HepG2 (cell line): ENCODE results near the gene ARHGAP19. TPM values are rescaled to one million over a fixed set of nuclear protein-coding genes. Genes with fewer than 3 reads are reported as not detected.

ENCODE experiments used
- ATAC-seq: fragments of 200-7000 bp; cut with Tn5 transposase; 3 replicates; pipeline ENCODE4 v1.9.1; 2020; ENCODE audit warnings: mild to moderate bottlenecking, moderate library complexity
- BruUV-seq: library from RNA; stranded (reverse); fragments of 400-500 nt; replicated peaks from 2 replicates; lab custom pipeline; 2021; lab: Mats Ljungman, UMichigan
- CTCF ChIA-PET: fragments of 300-600 bp; formaldehyde crosslinking; extraction: SDS; loops from one replicate; lab custom pipeline; 2021; ENCODE audit warnings: low total read pairs, inconsistent platforms, low intra/inter-chr PET ratio; lab: Yijun Ruan, JAX
- POLR2A ChIA-PET: fragments of 350-600 bp; sonication (Branson Sonifier 250); formaldehyde crosslinking; loops from one replicate; lab custom pipeline; 2020; ENCODE audit warnings: antibody characterized with exemption, inconsistent platforms; lab: Yijun Ruan, JAX
- DNase-seq: peaks from one replicate; pipeline ENCODE4 v3.0.0-alpha.2; 2015; ENCODE audit warnings: low spot score
- FAIRE-seq: peaks from 3 replicates; lab custom pipeline; 2011; peaks lifted over from hg19 to GRCh38; lab: Jason Lieb, UNC
- H2AFZ ChIP-seq: one replicate; pipeline ENCODE4 v1.6.1; 2011; ENCODE audit warnings: low read length, inconsistent platforms
- H3K27ac ChIP-seq: fragments of 300-600 bp; 3 replicates; pipeline ENCODE4 v1.8.0; 2011; ENCODE audit warnings: mixed run types, mild to moderate bottlenecking, mixed read lengths, low read length, inconsistent platforms; ENCODE audit not compliant: insufficient read depth; ENCODE audit errors: extremely low read length
- H3K27me3 ChIP-seq, 2 experiments: fragments of 200-600 bp in 1 of 2; 2 replicates in 1 of 2; 3 replicates in 1 of 2; pipeline versions ENCODE4 v1.6.0 to v1.8.0; 2011; ENCODE audit warnings: low read length in 2 of 2, mild to moderate bottlenecking in 2 of 2, moderate library complexity in 2 of 2, inconsistent platforms in 1 of 2; ENCODE audit not compliant: insufficient read depth in 2 of 2, control insufficient read depth in 1 of 2
- H3K36me3 ChIP-seq, 2 experiments: fragments of 200-600 bp in 1 of 2; replicated peaks in 1 of 2; 2 replicates in 1 of 2; 3 replicates in 1 of 2; pipeline versions ENCODE4 v1.5.1 to v1.8.0; 2011; ENCODE audit warnings: low read length in 2 of 2, inconsistent platforms in 1 of 2; ENCODE audit not compliant: insufficient read depth in 2 of 2, control insufficient read depth in 1 of 2
- H3K4me1 ChIP-seq: 2 replicates; pipeline ENCODE4 v1.5.1; 2012; ENCODE audit warnings: low read length, inconsistent platforms; ENCODE audit not compliant: insufficient read depth
- H3K4me2 ChIP-seq: 2 replicates; pipeline ENCODE4 v1.6.0; 2011; ENCODE audit warnings: low read depth, low read length, inconsistent platforms
- H3K4me3 ChIP-seq, 3 experiments: fragments of 200-600 bp in 1 of 3; sonication (generic), shearing (Covaris generic) in 1 of 3; replicated peaks in 1 of 3; 2 replicates each; pipeline ENCODE4 v1.5.1; 2011 to 2016; ENCODE audit warnings: low read length in 3 of 3, inconsistent platforms in 2 of 3, low read depth in 2 of 3, mild to moderate bottlenecking in 2 of 3, control low read depth in 1 of 3, mixed read lengths in 1 of 3; ENCODE audit not compliant: insufficient read depth in 1 of 3
- H3K79me2 ChIP-seq: one replicate; pipeline ENCODE4 v1.6.1; 2011; ENCODE audit warnings: low read length, inconsistent platforms; ENCODE audit not compliant: insufficient read depth
- H3K9ac ChIP-seq: 2 replicates; pipeline ENCODE4 v1.6.0; 2011; ENCODE audit warnings: mild to moderate bottlenecking, low read depth, low read length, inconsistent platforms; ENCODE audit not compliant: insufficient read depth
- H3K9me3 ChIP-seq: 2 replicates; pipeline ENCODE4 v1.5.1; 2012; ENCODE audit warnings: mild to moderate bottlenecking, low read length
- H4K20me1 ChIP-seq: 2 replicates; pipeline ENCODE4 v1.6.0; 2011; ENCODE audit warnings: inconsistent platforms, mild to moderate bottlenecking, low read length, moderate library complexity; ENCODE audit not compliant: insufficient read depth
- HNRNPUL1 ChIP-seq: fragments of 200-400 bp; formaldehyde crosslinking; IDR thresholded peaks from 2 replicates; pipeline ENCODE4 v1.6.1; 2017; ENCODE audit warnings: low read depth, mild to moderate bottlenecking, low read length, moderate library complexity
- HOXA5 ChIP-seq: sonication (generic); formaldehyde crosslinking; IDR thresholded peaks from 2 replicates; pipeline ENCODE4 v1.4.0; 2020; ENCODE audit warnings: missing genetic modification reagents
- LBX2 ChIP-seq: sonication (generic); formaldehyde crosslinking; IDR thresholded peaks from 2 replicates; pipeline ENCODE4 v1.5.0; 2020; ENCODE audit warnings: missing genetic modification reagents, mild to moderate bottlenecking, borderline replicate concordance
- MAZ ChIP-seq, 2 experiments: sonication (generic) in 1 of 2; formaldehyde crosslinking in 1 of 2; IDR thresholded peaks; 2 replicates each; pipeline versions ENCODE4 v1.5.0 to v1.6.1; 2012 to 2020; ENCODE audit warnings: low read depth in 2 of 2, mild to moderate bottlenecking in 2 of 2, borderline replicate concordance in 1 of 2, improper control_type of control experiment in 1 of 2, low read length in 1 of 2, missing genetic modification reagents in 1 of 2, moderate library complexity in 1 of 2
- MIER2 ChIP-seq: IDR thresholded peaks from 2 replicates; pipeline ENCODE4 v1.6.1; 2016; ENCODE audit warnings: missing biosample characterization, missing genetic modification reagents
- PRPF4 ChIP-seq: fragments of 200-400 bp; formaldehyde crosslinking; IDR thresholded peaks from 2 replicates; pipeline ENCODE4 v1.6.1; 2016; ENCODE audit warnings: low read length, low read depth; ENCODE audit not compliant: poor library complexity, severe bottlenecking
- SRF ChIP-seq: IDR thresholded peaks from 2 replicates; pipeline ENCODE4 v1.6.1; 2011; ENCODE audit warnings: mild to moderate bottlenecking, low read depth, low read length, moderate library complexity
- TARDBP ChIP-seq: sonication (generic); formaldehyde crosslinking; IDR thresholded peaks from 2 replicates; pipeline ENCODE4 v1.8.0; 2022; ENCODE audit warnings: mild to moderate bottlenecking, missing genetic modification reagents
- ZBTB14 ChIP-seq: sonication (generic); formaldehyde crosslinking; IDR thresholded peaks from 2 replicates; pipeline ENCODE4 v1.4.0; 2020; ENCODE audit warnings: missing genetic modification reagents
- ZC3H13 ChIP-seq: sonication (generic); formaldehyde crosslinking; IDR thresholded peaks from 2 replicates; pipeline ENCODE4 v1.8.1; 2023; ENCODE audit warnings: mild to moderate bottlenecking, missing genetic modification reagents, moderate library complexity
- ZNF234 ChIP-seq: sonication (generic); formaldehyde crosslinking; conservative IDR thresholded peaks from 2 replicates; pipeline ENCODE4 v1.5.1; 2020; ENCODE audit warnings: mild to moderate bottlenecking, missing genetic modification reagents
- ZNF331 ChIP-seq: sonication (generic); formaldehyde crosslinking; IDR thresholded peaks from 2 replicates; pipeline ENCODE4 v1.4.0; 2020; ENCODE audit warnings: missing genetic modification reagents
- ZNF549 ChIP-seq: sonication (generic); formaldehyde crosslinking; IDR thresholded peaks from 2 replicates; pipeline ENCODE4 v1.5.0; 2020; ENCODE audit warnings: missing genetic modification reagents
- ZNF564 ChIP-seq: sonication (generic); formaldehyde crosslinking; IDR thresholded peaks from 2 replicates; pipeline ENCODE4 v1.8.1; 2023; ENCODE audit warnings: mild to moderate bottlenecking, missing genetic modification reagents
- ZNF567 ChIP-seq: sonication (generic); formaldehyde crosslinking; IDR thresholded peaks from 2 replicates; pipeline ENCODE4 v1.8.1; 2023; ENCODE audit warnings: mild to moderate bottlenecking, missing genetic modification reagents, borderline replicate concordance
- ZNF724P ChIP-seq: sonication (generic); formaldehyde crosslinking; IDR thresholded peaks from 2 replicates; pipeline ENCODE4 v1.8.0; 2022; ENCODE audit warnings: missing genetic modification reagents, borderline replicate concordance
- ZNF780A ChIP-seq: sonication (generic); formaldehyde crosslinking; IDR thresholded peaks from 2 replicates; pipeline ENCODE4 v1.8.0; 2022; ENCODE audit warnings: mild to moderate bottlenecking, missing genetic modification reagents, moderate library complexity
- ZSCAN20 ChIP-seq: sonication (generic); formaldehyde crosslinking; IDR thresholded peaks from 2 replicates; pipeline ENCODE4 v1.4.0; 2020; ENCODE audit warnings: missing genetic modification reagents, mild to moderate bottlenecking, borderline replicate concordance
- ZZZ3 ChIP-seq: sonication (generic); formaldehyde crosslinking; IDR thresholded peaks from 2 replicates; pipeline ENCODE4 v1.4.0; 2020; ENCODE audit warnings: missing genetic modification reagents, mild to moderate bottlenecking, borderline replicate concordance
- WGBS: methylation state at CpG from one replicate; pipeline ENCODE4 v1.1.6; 2017; ENCODE audit warnings: low lambda C conversion rate; 5-methylcytosine and 5-hydroxymethylcytosine counted together
- in situ Hi-C: cut with HindIII; loops from 2 replicates; pipeline ENCODE4 v1.10.0; 2017; ENCODE audit warnings: low pct_unique_long_range_greater_than_20kb; ENCODE audit not compliant: extremely low pct_ligation_motif_present
- intact Hi-C: fragments of 100-400 bp; cut with micrococcal nuclease; formaldehyde crosslinking; loops from one replicate; pipeline ENCODE4 v1.10.0; 2022; ENCODE audit not compliant: unreplicated experiment
- polyA plus RNA-seq, 8 experiments: library from polyadenylated mRNA; depleted of rRNA in 3 of 8; stranded (reverse) in 7 of 8; unstranded in 1 of 8; fragments of >200 nt; fragmentation: Illumina TruSeq in 4 of 8; extraction: Trizol in 4 of 8; gene quantifications; 2 replicates each; pipeline versions ENCODE4 v1.2.1 to v1.2.3, GENCODE V29; 2011 to 2016; ENCODE audit warnings: low read depth in 4 of 8, missing spikeins in 1 of 8, mixed read lengths in 1 of 8; ENCODE audit not compliant: insufficient read depth in 1 of 8
- total RNA-seq, 5 experiments: library from RNA; depleted of rRNA; stranded (reverse); fragments of >200 nt; fragmentation: Illumina TruSeq; extraction: Trizol; gene quantifications; 2 replicates each; pipeline ENCODE4 v1.2.3, GENCODE V29; 2016; ENCODE audit warnings: low read depth in 1 of 5

The ARHGAP19 gene
- total and polyA plus RNA-seq, 2 of the 13 experiments (the other 11 are each of a cell fraction or from before 2014, with no cell fraction given) = 7.6 to 10.0 TPM

GRCh38 chr10:97307441-97307840 is 15.0 kb upstream of the ARHGAP19 start:
- WGBS = 58% methylated on average over 1 of the region's 1 CpG
- no peak overlapping the region for H3K4me3 ChIP-seq
- H3K4me1 ChIP-seq = peaks cover 31% of the 10 kb centered on the region
- H3K9ac ChIP-seq = no peak overlapping the region
- H3K79me2 ChIP-seq = no peaks in the 10 kb centered on the region
- BruUV-seq = no TSS peak
- peak overlapping the region; percentile 16; the same call in 1 of the 2 replicates for H3K4me2 ChIP-seq
- intact Hi-C loops = no loop called here
- no peaks in the 10 kb centered on the region for H4K20me1 ChIP-seq
- no peak overlapping the region for H3K27ac ChIP-seq
- in situ Hi-C loops = no loop called here
- TF ChIP-seq ZSCAN20 (no peak), MIER2 (CRISPR knock-in tag) (no peak), LBX2 (CRISPR knock-in tag) (no peak), ZNF564 (CRISPR knock-in tag) (no peak), TARDBP (CRISPR knock-in tag) (no peak), SRF (no peak), ZNF567 (CRISPR knock-in tag) (no peak), ZNF780A (CRISPR knock-in tag) (no peak), ZC3H13 (CRISPR knock-in tag) (no peak), ZBTB14 (CRISPR knock-in tag) (no peak), ZNF234 (CRISPR knock-in tag) (no peak), ZNF724P (CRISPR knock-in tag) (no peak), HOXA5 (no peak), PRPF4 (no peak), HNRNPUL1 (no peak), MAZ (IDR thresholded peaks at IDR 0.05; ENCODE audit: borderline replicate concordance, low read depth, low read length) (no peak), MAZ (CRISPR knock-in tag; IDR thresholded peaks at IDR 0.05; ENCODE audit: low read depth) (no peak), ZNF549 (CRISPR knock-in tag) (no peak), ZNF331 (CRISPR knock-in tag) (no peak), ZZZ3 (CRISPR knock-in tag) (no peak)
- TF ChIP-seq, all 625 proteins: peak for 0
- Histone ChIP-seq H3K27me3 (no peaks in the 10 kb centered on the region), H3K9me3 (no peaks in the 10 kb centered on the region), H2AFZ (no peak overlapping the region), H3K36me3 (no peaks in the 10 kb centered on the region)
- peak; percentile 20 for ATAC-seq
- CTCF ChIA-PET = no interaction called here
- no peak for DNase-seq
- FAIRE-seq = no peak
- POLR2A ChIA-PET = interaction anchor here (1.1 kb wide), 1 partner anchor 20 kb away, joined by 3 read pairs; no protein-coding TSS in a partner anchor
